OCI-LY1 (cell line): ENCODE data around the gene PTPRM.

ENCODE experiments used
- EZH2 ChIP-seq: fragments of 200-600 bp; sonication (generic), shearing (Covaris generic); IDR thresholded peaks from 2 replicates; pipeline ENCODE4 v1.8.0; 2017; ENCODE audit warnings: borderline replicate concordance, mixed run types, mild to moderate bottlenecking, antibody characterized with exemption, low read length, moderate library complexity, mixed read lengths
- TF ChIP-seq, protein P1 (sequence below): fragments of 200-600 bp; sonication (generic), shearing (Covaris generic); IDR thresholded peaks from 2 replicates; pipeline ENCODE4 v1.5.1; 2017; ENCODE audit warnings: mild to moderate bottlenecking, antibody characterized with exemption, low read length, moderate library complexity, mixed read lengths

GRCh38 chr18:7619676-7620075, 52.6 kb downstream of the PTPRM start:
- TF ChIP-seq, protein P1, sequence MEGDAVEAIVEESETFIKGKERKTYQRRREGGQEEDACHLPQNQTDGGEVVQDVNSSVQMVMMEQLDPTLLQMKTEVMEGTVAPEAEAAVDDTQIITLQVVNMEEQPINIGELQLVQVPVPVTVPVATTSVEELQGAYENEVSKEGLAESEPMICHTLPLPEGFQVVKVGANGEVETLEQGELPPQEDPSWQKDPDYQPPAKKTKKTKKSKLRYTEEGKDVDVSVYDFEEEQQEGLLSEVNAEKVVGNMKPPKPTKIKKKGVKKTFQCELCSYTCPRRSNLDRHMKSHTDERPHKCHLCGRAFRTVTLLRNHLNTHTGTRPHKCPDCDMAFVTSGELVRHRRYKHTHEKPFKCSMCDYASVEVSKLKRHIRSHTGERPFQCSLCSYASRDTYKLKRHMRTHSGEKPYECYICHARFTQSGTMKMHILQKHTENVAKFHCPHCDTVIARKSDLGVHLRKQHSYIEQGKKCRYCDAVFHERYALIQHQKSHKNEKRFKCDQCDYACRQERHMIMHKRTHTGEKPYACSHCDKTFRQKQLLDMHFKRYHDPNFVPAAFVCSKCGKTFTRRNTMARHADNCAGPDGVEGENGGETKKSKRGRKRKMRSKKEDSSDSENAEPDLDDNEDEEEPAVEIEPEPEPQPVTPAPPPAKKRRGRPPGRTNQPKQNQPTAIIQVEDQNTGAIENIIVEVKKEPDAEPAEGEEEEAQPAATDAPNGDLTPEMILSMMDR: no peak
- no peak for TF ChIP-seq EZH2
